ENCODE data around the gene ATXN2.
"Not testable (repeated sequence)": the region's sequence is repeated elsewhere in the genome, so short reads cannot be mapped to it uniquely, and the experiment has no call there.

Gene ATXN2

DNA sequence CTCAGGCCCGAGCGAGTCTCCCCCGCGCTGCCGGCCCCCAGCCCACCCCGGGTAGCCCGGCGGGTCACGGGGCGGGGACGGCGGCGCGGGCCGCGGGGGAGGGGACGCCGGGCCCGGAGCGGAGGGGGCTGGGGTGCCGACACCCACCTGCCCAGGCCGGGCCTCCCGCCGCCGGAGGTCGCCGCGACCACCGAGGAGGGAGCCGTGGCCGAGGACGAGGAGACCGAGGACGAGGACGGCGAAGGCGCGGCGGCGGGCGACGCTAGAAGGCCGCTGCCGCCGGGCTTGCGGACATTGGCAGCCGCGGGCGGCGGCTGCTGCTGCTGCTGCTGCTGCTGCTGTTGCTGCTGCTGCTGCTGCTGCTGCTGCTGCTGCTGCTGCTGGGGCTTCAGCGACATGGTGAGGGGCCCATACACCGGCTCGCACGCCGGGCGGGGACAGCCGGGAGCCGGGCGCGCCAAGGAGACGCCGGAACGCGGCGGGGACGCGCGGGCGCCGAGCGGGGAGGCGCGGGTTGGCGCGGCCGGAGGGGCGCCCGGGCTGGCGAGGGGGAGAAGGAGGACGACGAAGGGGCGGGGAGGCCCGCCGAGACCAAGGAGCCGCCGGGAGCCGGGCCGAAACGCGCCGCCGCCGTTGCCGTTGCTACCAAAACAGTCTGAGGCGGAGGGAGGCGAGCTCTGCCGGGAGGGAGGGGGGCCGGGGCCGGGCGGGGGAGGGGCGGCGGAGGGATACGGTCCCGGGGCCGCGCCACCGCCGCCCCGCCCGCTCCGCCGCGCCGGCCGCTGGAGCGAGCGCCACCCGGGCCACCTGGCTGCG is at the start of gene ATXN2:
TSS of gene ATXN2 (minus strand) at position 679 of the 816 bp plus-strand sequence. CDS start at position 398, 281 bp downstream.
- peak; percentile 89 for DNase-seq (ENCODE audit: low spot score)

- no peak for DNase-seq (ENCODE audit: low spot score)
Observed at GRCh38 chr12:111645433-111645832, 46.3 kb upstream of the ATXN2 start.

DNA sequence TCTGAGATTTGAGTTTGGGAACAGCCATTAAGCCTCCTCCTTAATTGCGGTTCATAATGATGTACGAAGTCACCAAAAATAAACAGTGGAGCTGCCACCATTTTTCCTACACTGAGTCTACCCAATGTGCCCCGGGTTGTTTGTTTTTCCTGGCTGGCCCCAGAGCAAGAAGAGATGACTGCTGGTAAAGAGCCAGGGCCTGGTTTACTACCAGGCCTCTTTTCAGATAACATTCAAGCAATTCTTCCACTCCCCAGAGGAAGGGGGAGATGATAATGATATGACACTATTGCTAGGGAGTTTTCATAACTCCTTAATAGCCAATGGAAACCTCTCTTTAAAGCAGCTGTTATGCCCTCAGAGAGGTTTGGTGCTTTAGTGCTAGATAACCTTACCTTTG is 44.3 kb upstream of the ATXN2 start:
- no peak for DNase-seq (ENCODE audit: low spot score)

GRCh38 chr12:111642681-111643426 is 43.7 kb upstream of the ATXN2 start:
- no peak for DNase-seq (ENCODE audit: low spot score)

- no peak for DNase-seq (ENCODE audit: low spot score)
Observed at GRCh38 chr12:111640506-111640905, 41.4 kb upstream of the ATXN2 start.

DNA sequence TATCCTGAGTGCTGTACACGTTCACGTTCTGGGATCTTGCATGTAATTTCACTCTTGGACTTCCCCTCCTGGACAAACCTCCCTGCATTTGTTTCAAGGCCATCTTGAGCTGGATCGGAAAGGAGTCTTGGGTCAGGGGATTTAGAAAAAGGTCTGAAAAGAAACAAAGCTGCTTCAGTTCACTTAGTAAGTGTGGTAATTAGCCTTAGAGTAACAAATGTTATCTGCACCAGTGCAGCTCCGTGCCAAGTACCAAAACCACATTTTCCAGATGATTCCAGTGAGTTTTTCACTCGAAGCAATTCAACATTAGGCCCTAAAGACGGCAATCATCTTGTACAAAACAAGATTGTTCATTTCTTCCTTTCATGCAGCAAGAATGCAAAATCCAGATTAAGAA is 39.4 kb upstream of the ATXN2 start:
- no peak for DNase-seq (ENCODE audit: low spot score)

DNA sequence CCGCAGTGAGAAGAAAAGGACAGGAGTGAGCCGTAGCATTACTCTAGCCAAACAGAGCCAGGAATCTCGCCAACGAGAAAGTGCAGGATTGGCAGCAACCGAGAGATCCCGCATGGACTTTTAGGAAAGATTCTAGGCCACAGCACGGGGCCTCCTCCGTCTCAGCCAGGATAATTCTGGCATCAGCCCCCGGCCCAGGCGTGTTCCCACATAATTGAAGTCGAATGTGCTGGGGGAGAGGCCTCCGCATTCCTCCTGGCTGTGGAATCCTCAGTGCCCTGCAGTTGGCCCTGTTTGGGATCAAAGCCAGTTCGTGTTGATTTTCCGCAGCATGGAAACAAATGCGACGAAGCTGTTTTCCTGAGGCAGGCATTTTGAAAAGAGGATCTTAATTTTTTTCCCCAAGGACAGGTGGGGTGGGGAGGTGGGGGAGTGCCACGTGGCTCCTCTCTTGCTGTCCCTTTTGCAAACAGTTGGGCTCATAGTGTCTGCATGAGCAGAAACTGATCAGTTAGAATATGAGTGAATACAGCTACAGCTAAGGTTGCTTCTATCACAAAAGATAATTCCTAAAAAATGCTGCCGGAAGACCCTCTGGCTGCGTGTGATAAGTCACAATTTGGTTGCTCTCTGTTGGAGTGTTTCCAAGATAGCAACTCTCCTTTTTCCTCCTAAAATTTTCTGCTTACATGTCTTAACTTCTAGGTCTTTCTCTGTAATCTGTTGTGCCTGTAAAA is 37.3 kb upstream of the ATXN2 start:
- DNase-seq (ENCODE audit: low spot score), result peak; percentile 78

- DNase-seq (ENCODE audit: low spot score), result no peak
Observed at GRCh38 chr12:111635524-111635923, 36.4 kb upstream of the ATXN2 start.

- DNase-seq (ENCODE audit: low spot score), result no peak
Observed at GRCh38 chr12:111628505-111629260, 29.6 kb upstream of the ATXN2 start.

GRCh38 chr12:111626230-111626629 is 27.1 kb upstream of the ATXN2 start:
- no peak for DNase-seq (ENCODE audit: low spot score)

DNA sequence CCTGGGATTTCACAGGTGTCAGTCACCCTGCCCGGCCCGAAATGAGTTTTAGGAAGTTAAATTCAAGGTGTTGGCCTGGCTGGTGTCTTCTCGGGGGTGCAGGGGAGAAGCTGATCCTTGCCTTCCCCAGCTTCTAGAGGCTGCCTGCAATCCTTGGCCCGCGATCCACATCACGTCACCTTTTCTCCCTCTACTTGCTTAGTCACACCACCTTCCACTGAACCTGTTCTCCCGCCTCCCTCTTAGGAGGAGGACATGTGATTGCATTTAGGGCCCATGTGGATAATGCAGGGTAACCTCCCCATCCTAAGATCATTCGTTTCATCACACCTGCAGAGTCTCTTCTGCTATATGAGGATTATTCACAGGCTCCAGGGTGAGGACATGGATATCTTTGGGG is 25.4 kb upstream of the ATXN2 start:
- DNase-seq (ENCODE audit: low spot score), result peak; percentile 31

DNA sequence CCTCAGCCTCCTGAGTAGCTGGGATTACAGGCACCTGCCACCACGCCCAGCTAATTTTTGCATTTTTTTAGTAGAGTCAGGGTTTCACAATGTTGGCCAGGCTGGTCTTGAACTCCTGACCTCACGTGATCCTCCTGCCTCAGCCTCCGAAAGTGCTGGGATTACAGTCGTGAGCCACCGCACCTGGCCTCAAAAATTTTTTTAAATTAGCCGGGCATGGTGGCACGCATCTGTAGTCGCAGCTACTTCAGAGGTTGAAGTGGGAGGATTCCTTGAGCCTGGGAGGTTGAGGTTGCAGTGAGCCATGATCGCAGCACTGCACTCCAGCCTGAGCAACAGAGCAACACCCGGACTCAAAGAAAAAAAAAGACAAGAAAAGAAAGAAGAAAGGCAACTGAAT is 18.7 kb upstream of the ATXN2 start:
- DNase-seq (ENCODE audit: low spot score), result not testable (repeated sequence)

DNA sequence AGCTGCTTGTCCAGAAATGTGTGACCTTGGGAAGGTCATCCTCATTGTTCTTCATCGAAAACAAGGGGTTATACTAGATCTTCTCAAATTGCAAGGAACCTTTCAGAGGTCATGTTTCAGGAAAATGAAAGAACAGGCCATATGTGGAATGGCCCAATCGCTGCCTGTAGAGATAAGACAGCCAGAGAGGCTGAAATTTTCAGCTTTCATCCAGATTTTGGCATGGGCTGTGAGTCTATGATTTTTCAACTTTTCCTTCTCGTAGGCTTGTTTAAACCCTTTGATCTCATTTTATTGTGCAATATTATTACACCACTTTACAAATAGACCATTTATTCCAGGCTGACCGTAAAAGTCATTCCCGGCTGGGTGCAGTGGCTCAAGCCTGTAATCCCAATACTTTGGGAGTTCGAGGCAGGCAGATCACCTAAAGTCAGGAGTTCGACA is 17.1 kb upstream of the ATXN2 start:
- DNase-seq (ENCODE audit: low spot score), result no peak

GRCh38 chr12:111607239-111607638 is 8.1 kb upstream of the ATXN2 start:
- no peak for DNase-seq (ENCODE audit: low spot score)

GRCh38 chr12:111606767-111607230 is 7.7 kb upstream of the ATXN2 start:
- no peak for DNase-seq (ENCODE audit: low spot score)

GRCh38 chr12:111605911-111606766 is 7.0 kb upstream of the ATXN2 start:
- no peak for DNase-seq (ENCODE audit: low spot score)

- DNase-seq (ENCODE audit: low spot score), result not testable (repeated sequence)
Observed at GRCh38 chr12:111602857-111603256, 3.7 kb upstream of the ATXN2 start.

- no peak for DNase-seq (ENCODE audit: low spot score)
Observed at GRCh38 chr12:111602348-111602747, 3.2 kb upstream of the ATXN2 start.

GRCh38 chr12:111600986-111601385 is 1.9 kb upstream of the ATXN2 start:
- not testable (repeated sequence) for DNase-seq (ENCODE audit: low spot score)

DNA sequence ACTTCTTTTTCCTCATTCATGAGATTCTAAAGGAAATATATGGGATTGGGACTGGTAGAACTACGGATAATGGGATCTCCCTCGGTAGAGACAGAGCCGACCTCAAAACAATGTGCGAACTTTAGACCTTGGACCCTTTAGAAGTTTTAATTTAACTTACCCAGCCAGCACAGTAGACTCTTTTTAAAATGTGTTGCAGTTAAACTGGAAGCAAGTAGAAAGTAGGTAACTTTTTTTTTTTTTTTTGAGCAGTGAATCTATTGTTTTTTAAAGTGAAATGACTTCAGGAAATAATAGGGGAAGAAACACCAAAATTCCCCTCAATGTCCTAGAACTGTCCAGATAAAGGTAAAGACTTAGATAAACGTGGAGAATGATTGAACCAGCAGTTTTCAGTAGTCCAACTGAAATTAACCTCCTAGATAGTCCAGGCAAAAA is 1.1 kb upstream of the ATXN2 start:
- no peak for DNase-seq (ENCODE audit: low spot score)
